GM18505 (cell line): ENCODE data around the gene MAGI1.

Source experiments
- ATAC-seq: cut with Tn5 transposase; IDR thresholded peaks from one replicate; pipeline ENCODE4 v1.9.1; 2021; ENCODE audit not compliant: unreplicated experiment
- POLR2A ChIP-seq: IDR thresholded peaks from 4 replicates; pipeline ENCODE4 v1.6.1; 2011; ENCODE audit warnings: borderline replicate concordance; ENCODE audit not compliant: insufficient read depth, insufficient read length; ENCODE audit errors: extremely low read depth

MAGI1 gene

DNA sequence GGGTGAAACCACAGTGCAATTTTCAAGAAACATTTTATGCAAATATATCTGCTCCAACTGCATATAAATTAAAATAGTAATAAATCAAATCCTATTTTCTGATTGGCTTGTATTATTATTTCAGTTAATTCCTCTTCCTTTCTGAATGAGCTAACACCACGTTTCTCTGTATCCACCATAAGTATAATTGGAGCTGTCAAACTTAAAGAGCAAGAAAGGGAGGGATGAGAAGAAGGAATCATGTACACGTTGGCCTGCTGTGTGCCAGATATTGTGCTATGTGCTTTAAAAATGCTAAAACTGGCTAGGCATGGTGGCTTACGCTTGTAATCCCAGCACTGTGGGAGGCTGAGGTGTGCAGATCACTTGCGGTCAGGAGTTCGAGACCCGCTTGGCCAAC is 180.0 kb downstream of the MAGI1 start:
- no peak for TF ChIP-seq POLR2A

DNA sequence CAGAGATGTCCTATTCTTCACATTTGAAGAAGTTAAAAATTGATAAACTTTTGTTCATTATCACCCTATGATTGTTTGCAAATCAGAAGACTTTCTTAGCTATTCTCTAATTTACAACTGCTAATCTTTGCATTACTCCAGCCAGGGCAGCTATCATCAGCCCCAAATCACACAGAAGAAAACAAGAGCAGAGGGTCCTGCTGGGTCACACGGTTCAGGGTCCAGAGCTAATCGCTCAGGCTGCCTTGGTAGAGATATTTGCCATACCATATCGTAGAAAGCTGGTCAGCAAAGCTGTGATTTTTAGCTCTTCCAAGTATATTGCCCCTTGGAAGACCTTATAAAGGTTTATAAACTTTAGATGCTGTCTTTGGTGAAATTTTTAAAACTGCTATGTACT is 181.4 kb downstream of the MAGI1 start:
- ATAC-seq = no peak

More for the DNA sequence above, 180.0 kb downstream of the MAGI1 start:
- no peak for ATAC-seq

DNA sequence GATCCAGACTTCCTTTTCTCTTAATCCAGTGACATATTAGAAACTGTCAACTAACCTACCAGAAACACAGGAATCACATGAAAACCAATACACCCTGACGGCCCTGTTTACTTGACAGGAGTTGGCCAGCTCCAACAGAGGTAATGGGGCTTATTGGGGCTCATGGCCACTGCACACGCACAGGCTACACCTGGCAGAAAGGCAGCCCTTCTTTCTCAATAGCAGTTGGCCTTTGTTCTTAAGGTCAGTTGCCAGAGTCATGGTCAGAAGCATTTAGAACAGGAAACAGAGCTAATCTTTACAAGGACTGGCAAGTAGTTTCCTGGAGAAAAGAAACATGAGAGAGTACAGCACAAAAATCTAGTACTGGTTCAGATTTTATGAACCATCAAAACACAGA is 181.8 kb downstream of the MAGI1 start:
- ATAC-seq = no peak
- no peak for TF ChIP-seq POLR2A

More for the DNA sequence above, 181.4 kb downstream of the MAGI1 start:
- no peak for TF ChIP-seq POLR2A

DNA sequence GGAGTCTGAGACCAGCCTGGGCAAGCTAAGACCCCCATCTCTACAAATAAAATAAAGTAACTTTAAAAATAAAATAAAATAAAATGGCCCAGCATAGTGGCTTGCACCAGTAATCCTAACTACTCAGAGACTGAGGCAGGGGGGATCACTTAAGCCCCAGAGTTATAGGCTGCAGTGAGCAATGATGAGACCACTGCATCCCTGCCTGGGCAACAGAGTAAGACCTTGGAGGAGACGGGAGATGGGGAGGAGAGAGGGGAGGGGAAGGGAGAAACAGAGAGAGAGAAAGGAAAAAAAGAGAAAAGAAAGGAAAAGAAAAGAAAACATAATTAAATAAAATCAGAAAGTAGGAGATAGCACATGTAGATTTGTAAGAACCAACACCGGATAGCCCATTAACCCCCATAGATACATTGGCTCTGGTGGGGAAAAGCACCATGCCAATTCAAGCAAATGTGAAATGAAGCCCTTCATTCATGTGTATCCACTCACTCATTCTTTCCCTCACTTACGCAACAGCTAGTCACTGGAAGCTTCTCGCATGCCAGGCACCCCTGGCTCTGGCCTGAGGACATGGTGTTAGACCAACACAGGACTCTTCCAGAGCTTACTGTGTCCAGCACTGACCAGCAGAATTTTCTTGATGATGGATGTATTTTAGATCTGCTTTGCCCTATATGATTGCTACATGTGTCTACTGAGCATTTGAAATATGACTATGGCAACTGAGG is 183.2 kb downstream of the MAGI1 start:
- ATAC-seq = no peak
- no peak for TF ChIP-seq POLR2A

DNA sequence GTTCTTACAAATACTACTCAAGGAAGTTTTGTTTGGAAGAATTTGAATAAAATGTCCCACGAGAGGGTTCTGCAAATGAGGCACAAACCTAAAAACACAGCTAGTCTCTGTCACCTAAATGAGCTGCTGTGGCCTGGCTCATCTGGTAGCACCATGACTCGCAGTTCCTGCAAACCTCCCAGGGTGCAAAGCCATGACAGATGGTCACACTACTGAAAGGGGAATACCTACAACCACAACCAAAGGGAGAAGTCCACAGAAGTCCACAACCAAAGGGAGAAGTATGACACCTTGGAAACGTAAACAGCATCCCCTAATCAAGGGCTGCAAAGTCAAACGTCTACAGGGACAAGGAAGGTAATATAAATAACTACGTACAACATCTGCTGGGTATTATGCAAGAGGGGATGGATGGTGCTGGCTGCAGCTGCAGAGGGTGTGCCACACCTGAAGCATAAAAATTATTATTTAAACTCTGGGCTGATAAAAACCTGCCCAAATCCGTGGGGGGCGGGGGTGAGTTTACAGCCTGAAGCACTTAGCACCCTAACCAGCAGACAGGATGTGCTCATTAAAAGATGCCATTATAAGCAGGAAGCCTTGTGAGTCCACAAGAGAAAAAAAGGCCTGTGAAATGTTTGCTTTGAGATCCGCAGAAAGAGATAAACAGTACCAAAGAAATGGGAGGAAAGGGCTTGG is 184.0 kb downstream of the MAGI1 start:
- ATAC-seq = no peak
- TF ChIP-seq POLR2A = no peak

DNA sequence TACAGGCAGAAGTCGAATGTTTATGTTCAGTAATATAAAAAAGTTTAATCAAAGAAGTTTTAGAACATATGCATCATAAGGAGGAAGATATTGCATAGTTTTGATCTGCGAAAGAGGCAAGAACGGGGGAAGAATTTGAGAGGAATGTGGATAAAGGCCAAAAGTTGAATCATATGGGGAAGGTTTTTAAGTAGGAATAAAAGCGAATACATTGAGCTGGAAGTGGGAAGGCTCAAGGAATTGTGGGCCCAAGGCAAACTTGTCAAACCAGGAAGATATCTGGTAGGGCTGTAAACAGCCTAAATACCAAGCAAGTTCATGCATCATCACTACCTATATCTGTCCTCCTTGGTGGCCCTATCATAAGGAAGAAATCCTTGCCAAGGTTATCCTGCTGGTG is 186.9 kb downstream of the MAGI1 start:
- no peak for TF ChIP-seq POLR2A
- no peak for ATAC-seq

DNA sequence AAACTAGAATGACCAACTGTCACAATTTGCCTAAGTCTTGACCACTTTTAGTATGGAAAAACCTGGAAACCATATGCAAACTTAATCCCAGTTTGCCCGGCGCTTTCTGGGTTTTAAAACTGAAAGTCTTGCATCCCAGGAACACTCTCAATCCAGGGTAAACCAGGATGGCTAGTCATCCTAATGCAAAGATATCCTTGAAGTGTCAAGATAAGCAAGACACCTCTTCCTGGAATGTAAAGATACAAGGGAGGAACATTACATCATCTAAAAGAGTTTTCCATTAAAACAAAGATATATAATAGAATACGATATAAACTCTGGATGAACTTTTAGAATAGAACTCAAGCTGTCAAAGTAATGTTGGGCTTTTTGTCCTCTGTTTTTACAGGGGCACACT is 188.5 kb downstream of the MAGI1 start:
- no peak for TF ChIP-seq POLR2A
- no peak for ATAC-seq

DNA sequence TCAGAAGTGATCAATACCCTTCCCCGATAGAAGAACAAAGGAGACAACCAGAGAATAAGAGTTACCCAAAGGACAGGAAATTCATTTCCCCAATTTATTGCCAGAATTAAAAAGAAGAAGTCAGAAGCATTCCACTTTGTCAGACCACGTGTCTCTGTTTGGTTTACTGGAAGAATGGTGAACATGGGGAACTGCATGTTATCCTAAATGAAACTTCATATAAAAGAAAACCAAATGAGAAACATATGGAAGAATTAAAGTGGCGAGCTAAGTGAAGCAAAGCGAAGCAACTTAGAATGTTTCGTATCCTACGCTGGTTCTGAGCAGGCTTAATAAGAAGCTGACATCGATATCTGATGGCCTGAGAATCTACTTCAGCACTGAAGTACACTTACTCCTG is 190.7 kb downstream of the MAGI1 start:
- no peak for TF ChIP-seq POLR2A
- ATAC-seq = no peak

DNA sequence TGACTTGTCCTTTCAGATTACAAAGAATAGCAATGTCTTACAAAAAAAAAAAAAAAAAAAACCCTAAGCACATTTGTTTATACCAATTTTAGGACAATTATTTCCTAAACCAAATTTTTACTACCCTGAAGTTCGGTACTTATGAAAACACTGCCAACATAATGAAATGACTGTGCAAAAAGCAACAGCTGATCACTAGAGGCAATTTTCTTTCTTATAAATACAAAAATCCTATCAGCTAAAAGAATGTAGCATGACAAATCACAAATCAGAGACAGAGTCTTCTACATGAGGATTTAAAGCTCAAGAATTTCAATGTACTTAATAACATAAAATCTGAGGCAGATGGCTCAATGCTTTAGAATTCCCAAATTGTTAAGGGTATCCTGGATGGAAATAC is 191.8 kb downstream of the MAGI1 start:
- no peak for ATAC-seq
- no peak for TF ChIP-seq POLR2A

DNA sequence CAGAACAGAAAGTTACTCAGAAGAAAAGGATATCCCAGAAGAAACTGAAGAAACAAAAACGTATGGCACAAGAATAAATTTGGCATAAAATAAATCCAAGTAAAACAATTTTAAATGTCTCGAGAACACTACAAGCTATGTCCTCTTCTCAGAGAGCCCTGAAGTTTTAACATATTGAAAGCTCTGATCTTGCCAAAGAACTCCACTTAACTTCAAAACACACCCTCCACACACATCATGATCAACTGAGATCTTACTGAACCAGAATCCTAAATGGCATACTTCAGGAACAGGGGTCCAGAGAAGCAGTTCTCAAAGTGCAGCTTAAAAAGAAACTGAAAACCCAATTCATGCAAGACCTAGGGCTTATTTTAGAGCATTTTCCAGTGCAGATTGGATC is 194.3 kb downstream of the MAGI1 start:
- no peak for ATAC-seq
- TF ChIP-seq POLR2A = no peak

DNA sequence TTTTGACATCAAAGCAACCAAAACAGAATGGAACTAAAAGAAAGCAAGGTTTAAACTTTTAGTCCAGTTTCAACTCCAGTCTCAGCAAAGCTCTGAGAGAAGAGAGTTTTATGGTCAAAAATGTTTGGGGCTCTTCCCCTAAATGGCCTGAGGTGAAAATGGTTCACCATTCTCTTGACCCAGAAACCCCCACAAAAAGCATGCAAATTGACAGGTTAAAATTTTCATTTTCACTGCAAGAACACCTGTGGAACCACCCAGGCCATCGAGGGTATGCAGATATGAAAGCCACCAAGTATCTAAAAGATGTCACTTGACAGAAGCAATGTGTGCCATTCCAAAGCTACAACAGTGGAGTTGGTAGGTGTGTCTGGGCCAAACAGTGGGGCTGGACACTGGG is 195.0 kb downstream of the MAGI1 start:
- no peak for TF ChIP-seq POLR2A
- no peak for ATAC-seq

DNA sequence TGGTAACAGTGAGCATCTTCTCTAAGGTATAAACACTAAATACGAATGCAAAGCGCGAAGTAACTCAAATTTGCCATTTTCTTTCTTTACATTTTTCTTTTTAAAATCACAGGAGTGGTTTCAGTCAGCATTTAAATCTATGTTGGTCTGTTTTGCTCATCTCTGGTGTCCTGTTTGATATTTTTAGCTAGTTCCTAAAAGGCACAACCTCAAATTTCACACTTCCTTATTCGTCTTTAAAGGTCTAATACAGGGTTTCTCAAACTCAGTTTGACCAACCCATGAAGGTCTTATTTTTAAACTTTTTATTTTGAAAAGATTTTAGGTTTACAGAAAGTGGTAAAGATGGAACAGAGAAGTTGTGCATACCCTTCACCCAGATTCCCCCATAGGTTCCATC is 201.1 kb downstream of the MAGI1 start:
- no peak for ATAC-seq
- no peak for TF ChIP-seq POLR2A

DNA sequence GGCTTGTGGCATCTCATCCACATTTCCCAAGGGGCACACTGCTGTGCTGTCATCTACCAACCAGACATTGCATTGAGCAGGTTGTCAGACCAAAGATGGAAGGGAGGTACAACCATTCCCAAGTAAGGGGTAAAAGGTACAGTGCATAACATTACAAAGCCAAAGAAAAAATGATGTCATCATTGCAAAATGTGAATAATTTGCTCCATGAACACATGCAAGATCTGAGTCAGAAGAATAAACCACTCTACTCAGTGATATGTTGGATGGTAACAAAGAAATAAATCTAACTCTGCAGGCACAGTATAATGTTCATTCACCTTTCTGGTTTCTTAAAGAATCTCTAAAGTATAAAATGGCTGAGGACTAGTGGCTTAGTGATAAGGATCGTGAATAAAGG is 202.7 kb downstream of the MAGI1 start:
- ATAC-seq = no peak

More for the DNA sequence above, 202.7 kb downstream of the MAGI1 start:
- TF ChIP-seq POLR2A = no peak
